ENCODE results near the gene TMEM14C. TPM values are rescaled to one million over a fixed set of nuclear protein-coding genes. Genes with fewer than 3 reads are reported as not detected.

Gene TMEM14C
- total RNA-seq, 1 experiment from 2014 or later: 94.1 TPM

- Histone ChIP-seq H3K79me2 (ENCODE audit: low read length) (peaks cover 44% of the 10 kb centered on the region), H3K36me3 (ENCODE audit: insufficient read depth, low read length) (peaks cover 38% of the 10 kb centered on the region; the same call in 1 of the 2 replicates), H3K9ac (ENCODE audit: low read length) (no peak overlapping the region), H4K20me1 (ENCODE audit: insufficient read depth, low read depth, low read length) (no peaks in the 10 kb centered on the region), H3K4me3 (ENCODE audit: low read length) (no peak overlapping the region), H3K4me2 (ENCODE audit: low read depth, low read length, poor library complexity, severe bottlenecking) (no peak overlapping the region), H3K27me3 (ENCODE audit: low read length) (no peaks in the 10 kb centered on the region), H3K9me2 (replicated peaks; ENCODE audit: insufficient read depth, low read length) (no peaks in the 10 kb centered on the region), H2AFZ (ENCODE audit: low read length) (no peak overlapping the region), H3K9me3 (ENCODE audit: low read length) (no peaks in the 10 kb centered on the region), H3K4me1 (ENCODE audit: low read length) (no peaks in the 10 kb centered on the region), H3K27ac (ENCODE audit: low read length) (no peak overlapping the region)
- no peak for DNase-seq
Observed at GRCh38 chr6:10756085-10756484, 33.2 kb downstream of the TMEM14C start.

- peaks cover 26% of the 10 kb centered on the region; the same call in 1 of the 2 replicates for H3K36me3 ChIP-seq (ENCODE audit: insufficient read depth, low read length)
- H3K4me3 ChIP-seq (ENCODE audit: low read length): no peak overlapping the region
- no peaks in the 10 kb centered on the region for H3K4me1 ChIP-seq (ENCODE audit: low read length)
- H3K27me3 ChIP-seq (ENCODE audit: low read length): no peaks in the 10 kb centered on the region
- no peaks in the 10 kb centered on the region for H3K9me2 ChIP-seq (replicated peaks; ENCODE audit: insufficient read depth, low read length)
- no peaks in the 10 kb centered on the region for H4K20me1 ChIP-seq (ENCODE audit: insufficient read depth, low read depth, low read length)
- H2AFZ ChIP-seq (ENCODE audit: low read length): no peak overlapping the region
- H3K79me2 ChIP-seq (ENCODE audit: low read length): peaks cover 16% of the 10 kb centered on the region
- no peak overlapping the region for H3K27ac ChIP-seq (ENCODE audit: low read length)
- peak; percentile 81 for DNase-seq
- H3K9ac ChIP-seq (ENCODE audit: low read length): no peak overlapping the region
- no peak overlapping the region for H3K4me2 ChIP-seq (ENCODE audit: low read depth, low read length, poor library complexity, severe bottlenecking)
- no peaks in the 10 kb centered on the region for H3K9me3 ChIP-seq (ENCODE audit: low read length)
Observed at GRCh38 chr6:10759312-10759839, 36.5 kb downstream of the TMEM14C start.

GRCh38 chr6:10759884-10760329 lies 37.0 kb downstream of the TMEM14C start:
- H3K36me3 ChIP-seq (ENCODE audit: insufficient read depth, low read length): peaks cover 21% of the 10 kb centered on the region; the same call in 1 of the 2 replicates
- no peak overlapping the region for H3K9ac ChIP-seq (ENCODE audit: low read length)
- H3K4me1 ChIP-seq (ENCODE audit: low read length): no peaks in the 10 kb centered on the region
- H3K4me2 ChIP-seq (ENCODE audit: low read depth, low read length, poor library complexity, severe bottlenecking): no peak overlapping the region
- no peaks in the 10 kb centered on the region for H3K27me3 ChIP-seq (ENCODE audit: low read length)
- H2AFZ ChIP-seq (ENCODE audit: low read length): no peak overlapping the region
- H3K4me3 ChIP-seq (ENCODE audit: low read length): no peak overlapping the region
- DNase-seq: no peak
- H3K9me2 ChIP-seq (replicated peaks; ENCODE audit: insufficient read depth, low read length): no peaks in the 10 kb centered on the region
- H3K9me3 ChIP-seq (ENCODE audit: low read length): no peaks in the 10 kb centered on the region
- H4K20me1 ChIP-seq (ENCODE audit: insufficient read depth, low read depth, low read length): no peaks in the 10 kb centered on the region
- no peak overlapping the region for H3K27ac ChIP-seq (ENCODE audit: low read length)
- peaks cover 14% of the 10 kb centered on the region for H3K79me2 ChIP-seq (ENCODE audit: low read length)

GRCh38 chr6:10763006-10763405 lies 40.1 kb downstream of the TMEM14C start:
- no peaks in the 10 kb centered on the region for H3K79me2 ChIP-seq (ENCODE audit: low read length)
- H3K27ac ChIP-seq (ENCODE audit: low read length): no peak overlapping the region
- peaks cover 4% of the 10 kb centered on the region; the same call in 1 of the 2 replicates for H3K36me3 ChIP-seq (ENCODE audit: insufficient read depth, low read length)
- H3K27me3 ChIP-seq (ENCODE audit: low read length): no peaks in the 10 kb centered on the region
- no peaks in the 10 kb centered on the region for H3K9me3 ChIP-seq (ENCODE audit: low read length)
- H3K4me1 ChIP-seq (ENCODE audit: low read length): no peaks in the 10 kb centered on the region
- no peaks in the 10 kb centered on the region for H3K9me2 ChIP-seq (replicated peaks; ENCODE audit: insufficient read depth, low read length)
- no peak overlapping the region for H3K9ac ChIP-seq (ENCODE audit: low read length)
- H2AFZ ChIP-seq (ENCODE audit: low read length): no peak overlapping the region
- H4K20me1 ChIP-seq (ENCODE audit: insufficient read depth, low read depth, low read length): no peaks in the 10 kb centered on the region
- H3K4me2 ChIP-seq (ENCODE audit: low read depth, low read length, poor library complexity, severe bottlenecking): no peak overlapping the region
- H3K4me3 ChIP-seq (ENCODE audit: low read length): no peak overlapping the region
- DNase-seq: no peak

GRCh38 chr6:10769419-10769818 lies 46.5 kb downstream of the TMEM14C start:
- no peak overlapping the region for H3K27ac ChIP-seq (ENCODE audit: low read length)
- DNase-seq: no peak
- H3K79me2 ChIP-seq (ENCODE audit: low read length): no peaks in the 10 kb centered on the region
- H3K9me3 ChIP-seq (ENCODE audit: low read length): no peaks in the 10 kb centered on the region
- H3K4me1 ChIP-seq (ENCODE audit: low read length): no peaks in the 10 kb centered on the region
- H2AFZ ChIP-seq (ENCODE audit: low read length): no peak overlapping the region
- no peak overlapping the region for H3K4me3 ChIP-seq (ENCODE audit: low read length)
- H3K27me3 ChIP-seq (ENCODE audit: low read length): no peaks in the 10 kb centered on the region
- no peaks in the 10 kb centered on the region for H4K20me1 ChIP-seq (ENCODE audit: insufficient read depth, low read depth, low read length)
- H3K4me2 ChIP-seq (ENCODE audit: low read depth, low read length, poor library complexity, severe bottlenecking): no peak overlapping the region
- no peaks in the 10 kb centered on the region for H3K9me2 ChIP-seq (replicated peaks; ENCODE audit: insufficient read depth, low read length)
- H3K9ac ChIP-seq (ENCODE audit: low read length): no peak overlapping the region
- H3K36me3 ChIP-seq (ENCODE audit: insufficient read depth, low read length): no peaks in the 10 kb centered on the region

- no peak overlapping the region for H3K27ac ChIP-seq (ENCODE audit: low read length)
- no peaks in the 10 kb centered on the region for H3K4me1 ChIP-seq (ENCODE audit: low read length)
Observed at GRCh38 chr6:10771371-10771894, 48.6 kb downstream of the TMEM14C start.

GRCh38 chr6:10778230-10778629 lies 55.4 kb downstream of the TMEM14C start:
- Histone ChIP-seq H3K9me2 (replicated peaks; ENCODE audit: insufficient read depth, low read length) (no peaks in the 10 kb centered on the region), H3K79me2 (ENCODE audit: low read length) (no peaks in the 10 kb centered on the region), H3K9ac (ENCODE audit: low read length) (no peak overlapping the region), H3K27ac (ENCODE audit: low read length) (no peak overlapping the region), H4K20me1 (ENCODE audit: insufficient read depth, low read depth, low read length) (no peaks in the 10 kb centered on the region), H2AFZ (ENCODE audit: low read length) (no peak overlapping the region), H3K27me3 (ENCODE audit: low read length) (no peaks in the 10 kb centered on the region), H3K9me3 (ENCODE audit: low read length) (no peaks in the 10 kb centered on the region), H3K4me1 (ENCODE audit: low read length) (no peaks in the 10 kb centered on the region), H3K4me2 (ENCODE audit: low read depth, low read length, poor library complexity, severe bottlenecking) (no peak overlapping the region), H3K4me3 (ENCODE audit: low read length) (no peak overlapping the region), H3K36me3 (ENCODE audit: insufficient read depth, low read length) (no peaks in the 10 kb centered on the region)
- no peak for DNase-seq

More at GRCh38 chr6:10771371-10771894, 48.6 kb downstream of the TMEM14C start:
- Histone ChIP-seq H3K9me3 (ENCODE audit: low read length) (no peaks in the 10 kb centered on the region), H3K79me2 (ENCODE audit: low read length) (no peaks in the 10 kb centered on the region), H3K4me3 (ENCODE audit: low read length) (no peak overlapping the region), H2AFZ (ENCODE audit: low read length) (no peak overlapping the region), H3K9me2 (replicated peaks; ENCODE audit: insufficient read depth, low read length) (no peaks in the 10 kb centered on the region), H3K9ac (ENCODE audit: low read length) (no peak overlapping the region), H3K4me2 (ENCODE audit: low read depth, low read length, poor library complexity, severe bottlenecking) (no peak overlapping the region), H3K27me3 (ENCODE audit: low read length) (no peaks in the 10 kb centered on the region), H4K20me1 (ENCODE audit: insufficient read depth, low read depth, low read length) (no peaks in the 10 kb centered on the region), H3K36me3 (ENCODE audit: insufficient read depth, low read length) (no peaks in the 10 kb centered on the region)
- no peak for DNase-seq

GRCh38 chr6:10779076-10779475 lies 56.2 kb downstream of the TMEM14C start:
- H4K20me1 ChIP-seq (ENCODE audit: insufficient read depth, low read depth, low read length): no peaks in the 10 kb centered on the region
- no peak overlapping the region for H3K9ac ChIP-seq (ENCODE audit: low read length)
- no peak overlapping the region for H2AFZ ChIP-seq (ENCODE audit: low read length)
- DNase-seq: no peak
- no peak overlapping the region for H3K27ac ChIP-seq (ENCODE audit: low read length)
- no peak overlapping the region for H3K4me2 ChIP-seq (ENCODE audit: low read depth, low read length, poor library complexity, severe bottlenecking)
- no peaks in the 10 kb centered on the region for H3K27me3 ChIP-seq (ENCODE audit: low read length)
- H3K9me2 ChIP-seq (replicated peaks; ENCODE audit: insufficient read depth, low read length): no peaks in the 10 kb centered on the region
- no peaks in the 10 kb centered on the region for H3K79me2 ChIP-seq (ENCODE audit: low read length)
- H3K9me3 ChIP-seq (ENCODE audit: low read length): no peaks in the 10 kb centered on the region
- no peaks in the 10 kb centered on the region for H3K36me3 ChIP-seq (ENCODE audit: insufficient read depth, low read length)
- no peaks in the 10 kb centered on the region for H3K4me1 ChIP-seq (ENCODE audit: low read length)
- H3K4me3 ChIP-seq (ENCODE audit: low read length): no peak overlapping the region

Data from Karpas-422 (cell line).